Astrocyte (in vitro differentiated cells and primary cell): ENCODE results near the gene SARS2.

ENCODE experiments used
- CTCF ChIP-seq: IDR thresholded peaks from 2 replicates; pipeline ENCODE4 v1.5.1; 2011; ENCODE audit warnings: low read depth, mild to moderate bottlenecking, inconsistent platforms, low read length, moderate library complexity; ENCODE audit not compliant: insufficient read depth
- EZH2 ChIP-seq: IDR thresholded peaks from 2 replicates; pipeline ENCODE4 v1.6.1; 2012; ENCODE audit warnings: mild to moderate bottlenecking, low read length, inconsistent platforms; ENCODE audit not compliant: insufficient read depth

DNA sequence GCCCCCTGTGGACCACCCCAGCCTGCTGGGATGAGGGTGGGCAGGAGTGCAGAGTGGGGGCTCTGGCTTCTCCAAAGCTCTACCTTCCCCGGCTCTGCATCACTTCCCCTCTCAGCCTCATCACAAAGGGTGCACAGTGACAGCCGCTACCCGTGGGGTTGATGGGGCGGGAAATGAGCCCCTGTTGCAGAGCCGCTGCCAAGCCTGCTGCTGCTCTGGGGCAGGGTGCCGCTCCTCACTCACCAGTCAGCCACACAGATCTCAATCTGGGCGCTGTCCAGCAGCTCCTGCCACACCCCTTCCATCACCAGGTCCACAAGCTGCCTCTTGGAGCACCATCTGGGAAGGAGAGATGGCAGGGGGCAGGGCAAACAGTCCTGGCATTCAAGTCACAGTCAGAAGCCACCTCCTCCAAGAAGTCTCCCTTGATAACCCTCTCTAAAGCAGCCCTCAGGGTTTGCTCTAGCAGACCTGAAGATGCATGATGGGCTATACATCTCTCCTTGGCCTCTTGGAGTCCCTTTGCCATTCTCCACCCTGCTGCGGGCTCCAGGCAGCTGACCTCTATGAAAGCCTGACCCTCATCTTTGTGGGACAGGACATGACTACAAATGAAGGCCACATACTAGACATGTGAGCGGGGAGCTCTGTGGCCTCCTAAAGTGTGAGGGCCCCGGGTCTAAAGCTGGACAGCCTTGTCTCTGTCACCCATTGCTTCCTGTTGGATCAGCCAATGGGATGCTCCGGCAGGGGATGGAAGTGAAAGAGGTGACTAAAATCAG is 15.9 kb upstream of the SARS2 start:
- TF ChIP-seq CTCF (no peak), EZH2 (no peak)
